Brain microvascular endothelial cell (primary cell): ENCODE data around the gene STYXL1.
"Not testable (repeated sequence)": the region's sequence is repeated elsewhere in the genome, so short reads cannot be mapped to it uniquely, and the experiment has no call there.

Source experiments
- DNase-seq: peaks from one replicate; pipeline ENCODE4 v3.0.0-alpha.2; 2020
- H3K27ac ChIP-seq: fragments of 250-450 bp; sonication (Bioruptor Pico); 2 replicates; pipeline ENCODE4 v1.5.1; 2020; ENCODE audit warnings: mild to moderate bottlenecking, moderate library complexity
- H3K27me3 ChIP-seq: fragments of 250-450 bp; sonication (Bioruptor Pico); replicated peaks from 2 replicates; pipeline ENCODE4 v1.5.1; 2020; ENCODE audit warnings: mild to moderate bottlenecking
- H3K36me3 ChIP-seq: fragments of 250-450 bp; sonication (Bioruptor Pico); replicated peaks from 2 replicates; pipeline ENCODE4 v1.5.1; 2020; ENCODE audit warnings: mild to moderate bottlenecking
- H3K4me3 ChIP-seq: 2 replicates; pipeline ENCODE4 v1.5.1; 2011; ENCODE audit warnings: low read depth, mild to moderate bottlenecking, control low read depth, low read length, moderate library complexity
- CTCF ChIP-seq: IDR thresholded peaks from 2 replicates; pipeline ENCODE4 v1.5.1; 2011; ENCODE audit warnings: low read depth, mild to moderate bottlenecking, moderate library complexity, low read length, control low read depth, inconsistent platforms; ENCODE audit errors: missing control alignments
- in situ Hi-C: cut with HindIII; loops from 2 replicates; pipeline ENCODE4 v1.10.0; 2017; ENCODE audit warnings: low sequenced_read_pairs, low pct_ligation_motif_present

Gene STYXL1

GRCh38 chr7:76062254-76062653 is 14.5 kb upstream of the STYXL1 start:
- Histone ChIP-seq H3K4me3 (no peak overlapping the region), H3K27ac (no peak overlapping the region), H3K27me3 (no peaks in the 10 kb centered on the region), H3K36me3 (peaks cover 79% of the 10 kb centered on the region)
- in situ Hi-C loops: no loop called here
- no peak for DNase-seq
- TF ChIP-seq CTCF: no peak

DNA sequence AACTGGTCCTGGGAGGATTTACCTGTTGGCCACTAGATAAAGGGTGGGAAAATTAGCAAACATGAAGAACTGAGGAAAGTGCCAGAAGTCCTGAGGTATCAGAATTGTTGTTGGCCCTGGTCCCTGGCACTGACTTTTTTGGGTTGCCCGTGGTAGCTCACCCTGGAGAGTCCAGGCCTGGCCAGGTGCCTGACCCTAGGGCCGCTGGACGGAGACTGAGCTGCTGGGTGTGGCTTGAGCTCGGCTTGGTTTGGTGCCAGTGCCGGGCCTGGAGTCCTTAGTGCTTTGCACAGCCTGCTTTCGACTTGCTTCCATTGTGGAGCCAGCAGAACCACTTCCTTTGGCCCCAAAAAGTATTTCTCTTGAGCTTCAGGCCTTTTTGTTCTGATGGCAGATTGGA is 13.0 kb upstream of the STYXL1 start:
- no peak overlapping the region for H3K4me3 ChIP-seq
- H3K36me3 ChIP-seq: peaks cover 71% of the 10 kb centered on the region
- in situ Hi-C loops: no loop called here
- no peak overlapping the region for H3K27ac ChIP-seq
- TF ChIP-seq CTCF: no peak
- H3K27me3 ChIP-seq: no peaks in the 10 kb centered on the region
- no peak for DNase-seq

DNA sequence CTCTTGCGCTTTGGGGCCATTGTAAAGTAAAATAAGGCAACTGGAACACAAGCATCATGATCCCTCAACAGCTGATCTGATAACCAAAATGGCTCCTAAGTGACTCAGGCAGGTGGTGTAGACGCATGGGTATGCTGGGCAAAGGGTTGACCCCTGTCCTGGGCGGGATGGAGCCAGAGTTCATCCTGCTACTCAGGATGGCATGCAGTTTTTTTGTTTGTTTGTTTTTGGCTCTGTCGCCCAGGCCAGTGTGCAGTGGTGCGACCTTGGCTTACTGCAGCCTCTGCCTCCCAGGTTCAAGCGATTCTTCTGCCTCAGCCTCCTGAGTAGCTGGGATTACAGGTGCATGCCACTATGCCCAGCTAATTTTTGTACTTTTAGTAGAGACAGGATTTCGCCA is 10.9 kb upstream of the STYXL1 start:
- H3K36me3 ChIP-seq: peaks cover 56% of the 10 kb centered on the region
- in situ Hi-C loops, H3K4me3 ChIP-seq, H3K27ac ChIP-seq, DNase-seq, H3K27me3 ChIP-seq: not testable (repeated sequence)

GRCh38 chr7:76057813-76058145 is 10.0 kb upstream of the STYXL1 start:
- in situ Hi-C loops: no loop called here
- DNase-seq: no peak
- H3K36me3 ChIP-seq: peaks cover 51% of the 10 kb centered on the region

DNA sequence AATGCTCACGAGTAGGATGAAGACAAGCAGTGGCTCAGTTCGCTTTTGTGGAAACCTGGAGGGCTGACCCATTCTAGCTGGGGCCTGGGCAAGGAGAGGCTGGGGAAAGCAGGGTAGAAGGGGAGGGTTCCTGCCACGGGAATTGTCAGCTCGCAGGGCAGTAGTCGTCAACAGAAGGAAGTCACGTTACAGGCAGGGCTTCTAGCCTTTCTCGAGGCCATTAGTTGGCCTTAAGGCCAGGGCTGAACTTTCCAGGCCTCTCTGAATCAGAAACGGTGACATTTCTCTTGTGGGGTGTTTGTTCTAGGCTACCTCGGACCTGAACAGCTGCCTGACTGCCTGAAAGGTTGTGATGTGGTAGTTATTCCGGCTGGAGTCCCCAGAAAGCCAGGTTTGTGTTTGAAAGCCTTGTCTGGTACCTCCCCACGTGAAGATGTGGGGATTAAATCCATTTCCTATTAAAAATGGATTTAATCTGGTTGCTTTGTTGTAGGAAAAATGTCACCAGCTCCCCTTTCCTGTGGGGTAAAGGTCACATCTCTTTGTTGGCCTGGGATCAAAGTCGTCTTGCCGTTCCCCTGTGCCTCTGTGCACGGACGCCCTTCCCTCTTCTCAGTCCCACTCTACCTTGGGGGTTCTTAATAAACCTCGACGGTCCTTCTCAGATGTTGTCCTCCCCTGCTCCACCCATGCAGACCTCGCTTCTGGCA is 9.5 kb upstream of the STYXL1 start:
- H3K4me3 ChIP-seq: no peak overlapping the region
- H3K36me3 ChIP-seq: peaks cover 49% of the 10 kb centered on the region
- in situ Hi-C loops: no loop called here
- H3K27ac ChIP-seq: no peak overlapping the region
- DNase-seq: no peak
- TF ChIP-seq CTCF: no peak
- no peaks in the 10 kb centered on the region for H3K27me3 ChIP-seq

More at GRCh38 chr7:76057813-76058145, 10.0 kb upstream of the STYXL1 start:
- H3K27ac ChIP-seq: no peak overlapping the region
- H3K27me3 ChIP-seq: no peaks in the 10 kb centered on the region
- no peak for TF ChIP-seq CTCF
- H3K4me3 ChIP-seq: no peak overlapping the region

- no peaks in the 10 kb centered on the region for H3K27me3 ChIP-seq
- no peak overlapping the region for H3K4me3 ChIP-seq
- H3K36me3 ChIP-seq: peaks cover 47% of the 10 kb centered on the region
- in situ Hi-C loops: no loop called here
- DNase-seq: no peak
- no peak overlapping the region for H3K27ac ChIP-seq
- no peak for TF ChIP-seq CTCF
Observed at GRCh38 chr7:76056241-76056640, 8.4 kb upstream of the STYXL1 start.
